Measurements from ENCODE around the gene FIBP. TPM values are rescaled to one million over a fixed set of nuclear protein-coding genes. Genes with fewer than 3 reads are reported as not detected.
"Not testable (repeated sequence)": the region's sequence is repeated elsewhere in the genome, so short reads cannot be mapped to it uniquely, and the experiment has no call there.

Gene FIBP
- total RNA-seq, 1 donor from 2014 or later = 42.3 TPM

DNA sequence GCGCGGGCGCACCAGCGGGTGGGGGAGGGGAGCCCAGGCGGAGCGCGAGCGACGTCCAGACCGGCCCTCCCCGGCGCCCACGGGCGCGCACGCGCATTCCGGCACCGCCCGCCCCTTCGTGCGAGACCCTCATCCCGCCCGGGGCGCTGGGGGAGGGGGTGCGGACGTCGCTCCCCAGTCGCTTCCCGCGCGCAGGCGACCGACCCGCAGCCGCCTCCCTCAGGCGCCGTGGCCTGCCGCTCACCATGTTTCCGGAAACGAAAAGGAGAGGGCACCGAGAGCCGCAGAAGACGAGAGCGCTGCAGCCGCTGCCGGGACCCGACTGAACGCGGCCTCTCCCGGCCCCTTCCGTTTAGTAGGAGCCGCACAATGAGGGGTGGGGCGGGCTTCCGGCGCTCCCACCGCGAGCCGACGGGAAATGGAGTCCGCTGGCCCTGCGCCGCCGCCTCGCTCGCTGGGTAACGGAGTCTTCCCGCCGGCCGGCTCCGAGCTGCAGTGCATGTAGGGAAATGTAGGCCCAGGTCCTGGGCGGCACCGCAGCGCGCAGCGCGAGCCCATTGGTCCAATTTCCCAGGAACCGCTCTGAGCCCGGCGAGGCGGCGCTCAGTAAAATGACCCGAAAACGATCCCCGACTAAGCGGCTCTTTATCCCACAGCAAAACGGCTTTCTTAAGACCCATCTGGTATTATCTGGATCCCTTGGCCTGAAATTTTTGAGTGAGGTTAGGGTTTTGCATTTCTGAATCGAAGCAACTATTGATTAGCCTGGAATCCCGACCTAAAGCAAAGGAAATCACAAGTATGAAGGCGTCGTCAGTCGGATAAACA is 30.2 kb downstream of the FIBP start, which contains the start of gene CFL1:
Gene CFL1 (minus strand): TSS at position 328 of the 828 bp plus-strand sequence. CDS start 81 bp downstream, at position 247.
- ATAC-seq = peak; percentile 76

DNA sequence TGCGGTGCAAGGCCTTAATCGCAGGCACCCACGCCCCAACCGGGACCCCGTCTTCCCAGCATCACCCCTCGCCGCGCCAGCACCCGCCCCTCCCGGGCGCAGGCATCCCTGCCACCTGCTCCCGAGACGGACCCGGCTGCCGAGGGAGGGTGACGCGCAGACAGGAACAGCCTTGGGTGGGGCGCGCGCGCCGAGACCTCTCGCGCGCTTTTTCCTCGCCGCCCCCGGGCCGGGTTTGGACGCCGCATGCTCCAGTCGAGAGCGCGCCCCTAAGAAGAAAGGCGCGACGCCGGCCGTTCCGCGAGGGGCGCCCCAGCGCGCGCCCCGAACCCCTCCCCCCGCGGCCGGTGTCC is 30.8 kb downstream of the FIBP start:
- peak; percentile 0 for ATAC-seq

- peak; percentile 43 for ATAC-seq
Measured at GRCh38 chr11:65856689-65857499, 31.4 kb downstream of the FIBP start.

DNA sequence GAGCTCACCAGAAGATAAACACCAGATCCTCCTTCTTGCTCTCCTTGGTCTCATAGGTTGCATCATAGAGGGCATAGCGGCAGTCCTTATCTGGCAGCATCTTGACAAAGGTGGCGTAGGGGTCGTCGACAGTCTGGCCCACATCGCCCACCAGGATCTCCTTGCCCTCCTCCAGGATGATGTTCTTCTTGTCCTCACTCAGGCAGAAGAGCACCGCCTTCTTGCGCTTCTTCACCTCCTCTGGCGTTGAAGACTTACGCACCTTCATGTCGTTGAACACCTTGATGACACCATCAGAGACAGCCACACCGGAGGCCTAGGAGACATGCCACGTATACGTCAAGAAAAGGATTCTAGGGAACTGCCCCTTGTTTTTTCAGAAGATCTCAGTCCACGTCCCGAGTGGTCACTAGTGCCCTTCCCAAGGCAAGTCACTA is 32.3 kb downstream of the FIBP start:
- ATAC-seq = no peak

- ATAC-seq = no peak
Measured at GRCh38 chr11:65854852-65855837, 33.1 kb downstream of the FIBP start.

GRCh38 chr11:65854161-65854592 is 34.1 kb downstream of the FIBP start:
- no peak for ATAC-seq

DNA sequence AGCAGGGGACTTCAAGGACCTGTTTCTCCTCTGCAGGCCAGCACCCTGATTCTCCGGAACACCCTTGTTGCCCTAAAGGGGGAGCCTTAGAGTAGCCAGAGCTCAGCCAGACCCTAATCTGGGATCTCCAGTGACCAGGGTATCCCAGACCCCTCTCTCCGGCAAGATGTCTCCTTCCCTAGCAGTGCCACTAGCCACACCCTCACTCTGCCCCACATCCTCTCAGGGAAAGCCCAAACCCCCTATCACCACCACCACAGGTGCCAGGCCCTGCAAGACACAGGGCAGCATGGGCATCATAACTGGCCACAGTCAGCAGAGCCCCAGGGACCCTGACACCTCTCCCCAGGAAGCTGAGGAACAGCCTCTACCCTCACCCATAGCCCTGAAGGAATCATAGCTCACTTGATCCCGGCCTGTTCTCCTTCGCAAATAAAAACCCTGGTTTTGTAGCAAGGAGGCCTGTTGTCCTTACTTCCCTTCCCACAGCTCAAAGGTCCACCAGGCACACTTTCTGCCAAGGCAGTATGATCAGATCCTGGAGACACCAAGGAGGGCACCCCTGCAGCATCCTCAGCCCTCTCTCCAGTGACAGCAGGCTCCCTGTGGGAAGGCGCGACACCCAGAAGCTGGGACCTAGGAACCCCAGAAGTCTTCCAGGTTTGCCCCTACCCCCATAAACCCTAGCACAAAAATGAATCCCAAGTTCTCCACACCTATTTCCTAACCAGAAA is 34.9 kb downstream of the FIBP start:
- ATAC-seq = no peak

- ATAC-seq = no peak
Measured at GRCh38 chr11:65852508-65853245, 35.6 kb downstream of the FIBP start.

DNA sequence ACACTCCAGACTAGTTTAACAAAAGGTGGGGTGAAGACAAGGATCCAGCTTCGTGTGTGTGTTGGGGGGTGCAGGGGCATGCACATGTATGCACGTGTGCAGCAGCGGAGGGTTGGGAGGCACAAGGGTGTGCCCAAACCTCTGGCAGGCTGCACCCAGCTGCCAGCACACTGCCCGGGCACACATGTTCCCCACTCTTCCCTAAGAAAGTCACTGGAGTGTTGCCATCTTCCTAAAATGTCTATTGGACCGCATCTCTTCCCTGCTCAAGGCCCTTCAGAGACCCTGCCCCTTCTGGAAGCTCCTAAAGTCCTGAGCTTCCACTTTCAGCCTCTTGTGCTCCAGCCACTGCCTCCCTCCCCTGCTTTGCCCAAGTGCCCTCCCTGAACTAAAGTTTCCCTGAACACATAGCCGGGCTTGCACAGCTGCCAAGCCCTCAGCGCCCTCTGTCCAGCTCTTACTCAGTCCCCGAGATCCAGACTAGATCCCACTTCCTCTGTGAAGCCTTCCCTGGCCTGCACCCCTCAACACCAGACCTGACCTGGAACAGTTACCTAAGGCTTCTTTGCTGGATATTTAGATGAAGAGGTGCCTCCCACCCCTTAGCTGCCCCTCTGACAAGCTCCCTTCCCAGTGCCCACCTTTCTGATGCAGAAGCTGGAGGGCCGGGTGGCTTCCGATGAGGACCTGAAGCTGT is 36.3 kb downstream of the FIBP start:
- no peak for ATAC-seq

DNA sequence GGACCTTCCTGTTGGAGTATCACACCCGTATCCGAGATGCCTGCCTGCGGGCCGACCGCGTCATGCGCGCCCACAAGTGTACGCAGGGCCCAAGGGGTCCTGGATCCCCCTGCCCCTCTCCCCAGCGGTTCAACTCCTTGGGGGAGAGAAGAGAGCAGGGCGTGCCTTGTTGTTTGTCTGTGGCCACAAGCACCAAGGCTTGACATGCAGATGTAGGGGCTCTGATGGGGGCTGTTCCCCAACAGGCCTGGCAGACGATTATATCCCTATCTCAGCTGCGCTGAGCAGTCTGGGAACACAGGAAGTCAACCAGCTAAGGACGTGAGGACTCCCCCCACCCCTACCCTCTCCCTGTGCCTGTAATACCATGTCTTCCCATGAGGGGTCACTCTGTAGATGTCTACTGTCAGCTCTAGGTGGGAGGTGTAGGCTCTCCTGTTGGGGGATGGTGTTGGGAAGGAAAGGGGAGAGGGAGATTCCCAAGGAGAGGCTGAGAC is 37.1 kb downstream of the FIBP start:
- peak; percentile 22 for ATAC-seq

DNA sequence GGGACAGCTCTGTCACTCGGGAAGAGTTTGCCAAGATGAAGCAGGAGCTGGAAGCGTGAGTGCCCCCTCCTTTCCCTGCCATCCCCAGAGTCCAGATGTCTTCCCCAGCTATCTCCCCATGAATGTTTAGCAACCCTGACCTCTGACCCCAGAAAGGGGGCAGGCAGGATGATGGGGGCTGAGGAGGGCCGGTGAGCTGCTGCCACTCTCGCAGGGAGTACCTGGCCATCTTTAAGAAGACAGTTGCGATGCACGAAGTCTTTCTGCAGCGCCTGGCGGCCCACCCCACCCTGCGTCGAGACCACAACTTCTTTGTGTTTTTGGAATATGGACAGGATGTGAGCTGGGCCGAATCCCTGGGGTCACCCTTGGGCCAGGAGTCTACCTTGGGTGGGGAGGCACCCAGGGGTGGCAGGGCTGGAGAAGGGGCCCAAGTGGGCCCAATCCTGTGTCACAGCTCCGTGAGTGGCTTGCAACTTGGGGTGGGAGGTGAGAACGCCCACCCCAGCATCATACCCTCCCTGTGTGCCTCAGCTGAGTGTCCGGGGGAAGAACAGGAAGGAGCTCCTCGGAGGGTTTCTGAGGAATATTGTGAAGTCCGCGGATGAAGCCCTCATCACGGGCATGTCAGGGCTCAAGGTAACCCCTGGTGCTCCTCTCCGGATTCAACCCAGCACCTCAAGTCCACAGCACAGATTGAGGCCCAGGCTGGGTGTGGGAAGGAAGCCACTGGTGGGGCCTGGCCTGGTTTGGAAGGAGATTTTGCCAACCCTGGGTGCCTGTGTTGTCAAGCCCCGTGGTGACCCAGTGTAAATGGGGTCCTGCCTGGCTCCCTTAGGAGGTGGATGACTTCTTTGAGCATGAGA is 37.8 kb downstream of the FIBP start:
- ATAC-seq = peak; percentile 6

GRCh38 chr11:65849771-65850216 is 38.5 kb downstream of the FIBP start:
- ATAC-seq = peak; percentile 0

DNA sequence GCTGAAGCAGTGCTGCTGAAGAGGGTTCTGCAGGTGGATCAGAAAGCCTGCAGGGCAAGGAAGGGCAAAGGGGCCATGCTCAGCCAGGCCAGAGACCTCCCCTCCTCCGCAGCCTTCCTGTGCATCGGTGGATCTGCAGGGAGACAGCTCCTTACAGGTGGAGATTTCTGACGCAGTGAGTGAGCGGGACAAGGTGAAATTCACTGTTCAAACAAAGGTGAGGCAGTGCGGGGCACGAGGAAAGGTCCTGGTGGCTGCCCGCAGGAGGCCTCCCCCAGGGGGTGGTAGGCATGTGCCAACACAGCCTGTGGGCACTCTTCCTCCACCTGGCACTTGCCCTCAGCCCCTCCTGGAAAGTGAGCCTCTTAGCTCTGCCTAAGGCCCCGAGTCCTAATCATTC is 38.9 kb downstream of the FIBP start:
- ATAC-seq = peak; percentile 2

DNA sequence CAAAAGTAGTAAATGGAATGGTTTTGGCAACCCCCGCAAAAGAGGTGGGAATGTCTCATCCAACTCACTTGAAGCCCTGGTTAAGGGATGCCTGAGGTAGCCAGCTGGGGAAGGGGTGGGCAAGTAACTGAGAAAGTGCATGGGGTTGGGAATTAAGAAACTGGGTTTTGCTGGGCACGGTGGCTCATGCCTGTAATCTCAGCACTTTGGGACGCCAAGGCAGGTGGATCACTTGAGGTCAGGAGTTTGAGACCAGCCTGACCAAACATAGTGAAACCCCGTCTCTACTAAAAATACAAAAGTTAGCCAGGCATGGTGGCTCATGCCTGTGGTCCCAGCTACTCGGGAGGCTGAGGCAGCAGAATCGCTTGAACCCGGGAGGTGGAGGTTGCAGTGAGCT is 39.6 kb downstream of the FIBP start:
- not testable (repeated sequence) for ATAC-seq

DNA sequence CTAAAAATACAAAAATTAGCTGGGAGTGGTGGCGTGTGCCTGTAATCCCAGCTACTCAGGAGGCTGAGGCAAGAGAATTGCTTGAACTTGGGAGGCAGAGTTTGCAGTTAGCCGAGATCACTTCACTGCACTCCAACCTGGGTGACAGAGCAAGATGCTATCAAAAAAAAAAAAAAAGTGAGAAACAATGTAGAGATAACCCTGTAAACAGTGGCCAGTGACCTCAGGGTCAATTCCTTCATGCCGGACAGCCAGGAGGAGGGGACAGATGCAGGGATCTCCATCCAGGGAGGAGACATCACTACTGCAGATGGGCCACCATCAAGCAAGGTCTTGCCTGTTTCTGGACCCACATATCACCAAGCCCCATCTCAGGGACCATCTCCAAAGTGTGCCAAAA is 40.5 kb downstream of the FIBP start:
- ATAC-seq = no peak

DNA sequence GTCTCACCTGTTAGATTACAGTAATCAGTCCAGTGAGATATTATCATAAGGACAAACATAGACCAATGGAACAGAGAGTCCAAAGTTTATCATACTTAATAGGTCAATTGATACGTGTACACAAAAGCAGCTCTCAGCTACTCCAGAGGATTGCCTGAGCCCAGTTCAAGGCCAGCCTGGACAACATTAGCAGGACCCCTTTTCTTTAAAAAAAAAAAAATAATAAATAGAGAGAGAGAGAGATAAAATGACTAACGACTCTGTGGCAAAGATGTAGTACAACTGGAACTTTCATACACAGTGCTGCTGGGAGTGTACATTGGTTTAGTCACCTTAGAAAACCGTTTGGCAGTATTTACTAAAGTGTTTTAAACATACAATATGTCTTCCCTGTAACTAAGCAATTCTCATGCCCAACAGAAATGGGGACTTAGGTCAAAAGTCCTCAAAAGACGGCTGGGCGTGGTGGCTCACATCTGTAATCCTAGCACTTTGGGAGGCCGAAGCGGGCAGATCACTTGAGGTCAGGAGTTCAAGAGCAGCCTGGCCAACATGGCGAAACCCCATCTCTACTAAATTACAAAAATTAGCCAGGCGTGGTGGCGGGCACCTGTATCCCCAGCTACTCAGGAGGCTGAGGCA is 43.9 kb downstream of the FIBP start:
- peak; percentile 6 for ATAC-seq

GRCh38 chr11:65843811-65844210 is 44.5 kb downstream of the FIBP start:
- ATAC-seq = peak; percentile 25

GRCh38 chr11:65842144-65842543 is 46.1 kb downstream of the FIBP start:
- ATAC-seq = peak; percentile 53

Data from esophagus mucosa (tissue), 1 donor.